A204.1 (cell line): ENCODE measurements around the gene TTC39B.

Source experiments
- FAIRE-seq: peaks from 2 replicates; lab custom pipeline; 2012; peaks lifted over from hg19 to GRCh38; lab: Jason Lieb, UNC

TTC39B gene

GRCh38 chr9:15131094-15131493 lies 175.9 kb downstream of the TTC39B start:
- FAIRE-seq = no peak

GRCh38 chr9:15127831-15128230 lies 179.2 kb downstream of the TTC39B start:
- no peak for FAIRE-seq

DNA sequence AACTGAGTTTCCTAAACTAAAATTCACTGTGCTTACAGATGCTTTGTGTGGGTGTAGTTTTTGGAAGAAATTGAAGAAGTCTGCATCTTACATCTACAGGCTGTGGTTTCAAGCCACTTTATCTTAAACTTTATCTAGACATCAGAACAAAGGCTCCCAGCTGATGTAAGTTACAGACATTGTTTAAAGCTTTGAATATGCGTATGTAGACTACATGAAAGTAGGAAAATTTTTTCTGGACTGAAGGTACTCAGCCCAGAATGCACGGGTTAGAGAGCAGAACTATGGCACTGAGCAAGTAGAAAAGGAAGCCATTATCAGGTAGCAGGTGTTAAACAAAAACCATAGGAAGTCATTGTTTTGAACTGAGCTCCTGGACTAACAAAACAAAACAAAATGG lies 185.4 kb downstream of the TTC39B start:
- FAIRE-seq = no peak

GRCh38 chr9:15116130-15116580 lies 190.9 kb downstream of the TTC39B start:
- no peak for FAIRE-seq

DNA sequence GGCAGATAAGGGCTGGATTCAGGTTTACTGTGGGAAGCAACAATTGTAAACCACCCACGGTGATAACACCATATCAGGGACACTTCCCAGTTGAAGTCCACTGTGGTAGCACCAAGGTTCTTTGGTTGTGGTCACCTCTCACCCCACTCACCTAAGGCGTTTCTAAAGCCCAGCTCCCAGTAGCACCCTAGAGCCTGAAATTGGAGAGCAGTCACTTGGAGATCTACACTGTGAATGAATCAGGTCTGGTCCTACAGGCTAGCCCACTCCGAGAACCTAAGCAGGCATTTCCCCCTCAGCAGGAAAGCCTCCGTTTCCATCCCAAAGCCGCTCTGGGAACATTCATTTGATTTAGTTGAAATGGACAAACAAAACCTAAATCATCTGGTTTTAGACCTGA lies 191.3 kb downstream of the TTC39B start:
- FAIRE-seq = no peak

GRCh38 chr9:15115041-15115440 lies 192.0 kb downstream of the TTC39B start:
- no peak for FAIRE-seq
